Glomerular endothelial cell (primary cell): ENCODE data around the gene RASA3. TPM values are rescaled to one million over a fixed set of nuclear protein-coding genes. Genes with fewer than 3 reads are reported as not detected.

Experiments used
- DNase-seq: peaks from one replicate; pipeline ENCODE4 v3.0.0-alpha.2; 2011; ENCODE audit warnings: low read depth, low spot score; ENCODE audit errors: extremely low read depth
- total RNA-seq: library from RNA; depleted of rRNA; stranded (reverse); fragments of >200 nt; gene quantifications from 2 replicates; pipeline ENCODE4 v1.2.3, GENCODE V29; 2015

Gene RASA3
- total RNA-seq, 1 donor from 2014 or later = 73.2 TPM

- no peak for DNase-seq
These were observed 88.9 kb downstream of the RASA3 start for GRCh38 chr13:114043421-114044053.

- no peak for DNase-seq
These were observed 90.2 kb downstream of the RASA3 start for GRCh38 chr13:114042066-114042815.

GRCh38 chr13:114041493-114041892 lies 90.9 kb downstream of the RASA3 start:
- no peak for DNase-seq

GRCh38 chr13:114039471-114040141 lies 92.8 kb downstream of the RASA3 start:
- DNase-seq = no peak

- no peak for DNase-seq
These were observed 93.5 kb downstream of the RASA3 start for GRCh38 chr13:114038900-114039299.

GRCh38 chr13:114038211-114038613 lies 94.2 kb downstream of the RASA3 start:
- DNase-seq = no peak

GRCh38 chr13:114037674-114038073 lies 94.7 kb downstream of the RASA3 start:
- no peak for DNase-seq

GRCh38 chr13:114035583-114036531 lies 96.6 kb downstream of the RASA3 start:
- DNase-seq = no peak

GRCh38 chr13:114035186-114035582 lies 97.2 kb downstream of the RASA3 start:
- DNase-seq = no peak

GRCh38 chr13:114034481-114034891 lies 97.9 kb downstream of the RASA3 start:
- no peak for DNase-seq

- DNase-seq = no peak
These were observed 98.7 kb downstream of the RASA3 start for GRCh38 chr13:114033541-114034315.

GRCh38 chr13:114032126-114032799 lies 100.2 kb downstream of the RASA3 start:
- peak; percentile 62 for DNase-seq

- no peak for DNase-seq
These were observed 100.8 kb downstream of the RASA3 start for GRCh38 chr13:114031631-114032030.

- no peak for DNase-seq
These were observed 101.5 kb downstream of the RASA3 start for GRCh38 chr13:114030666-114031610.

- no peak for DNase-seq
These were observed 102.4 kb downstream of the RASA3 start for GRCh38 chr13:114029866-114030625.

GRCh38 chr13:114027826-114028225 lies 104.6 kb downstream of the RASA3 start:
- no peak for DNase-seq

GRCh38 chr13:114027046-114027715 lies 105.2 kb downstream of the RASA3 start:
- DNase-seq = no peak
